GM23338 (cell line): ENCODE results near the gene SLC25A6. TPM values are rescaled to one million over a fixed set of nuclear protein-coding genes. Genes with fewer than 3 reads are reported as not detected.

Experiments
- ATAC-seq: fragments of 200-7000 bp; cut with Tn5 transposase; 3 replicates; pipeline ENCODE4 v1.9.1; 2020
- DNase-seq: peaks from one replicate; pipeline ENCODE4 v3.0.0-alpha.2; 2015; ENCODE audit warnings: low spot score
- H2AFZ ChIP-seq: fragments of 200-600 bp; sonication (generic); 2 replicates; pipeline ENCODE4 v1.8.0; 2016; ENCODE audit warnings: antibody characterized with exemption, mild to moderate bottlenecking, moderate library complexity
- H3F3A ChIP-seq: fragments of 200-600 bp; sonication (generic); replicated peaks from 2 replicates; pipeline ENCODE4 v1.8.0; 2017; ENCODE audit warnings: antibody characterized with exemption, mixed run types, low read depth
- H3K27ac ChIP-seq: fragments of 200-600 bp; sonication (generic); 2 replicates; pipeline ENCODE4 v1.6.1; 2016; ENCODE audit warnings: low read depth
- H3K27me3 ChIP-seq: fragments of 200-600 bp; sonication (generic); 2 replicates; pipeline ENCODE4 v1.8.0; 2016; ENCODE audit warnings: mild to moderate bottlenecking, mixed run types, moderate library complexity; ENCODE audit not compliant: insufficient read depth
- H3K36me3 ChIP-seq: fragments of 200-600 bp; sonication (generic); 2 replicates; pipeline ENCODE4 v1.8.0; 2016; ENCODE audit warnings: mild to moderate bottlenecking; ENCODE audit not compliant: insufficient read depth
- H3K4me1 ChIP-seq: fragments of 200-600 bp; sonication (generic); 2 replicates; pipeline ENCODE4 v1.8.0; 2016; ENCODE audit warnings: mild to moderate bottlenecking, moderate library complexity; ENCODE audit not compliant: insufficient read depth
- H3K4me2 ChIP-seq: fragments of 200-600 bp; sonication (generic); 2 replicates; pipeline ENCODE4 v1.7.1; 2017; ENCODE audit warnings: mixed run types
- H3K4me3 ChIP-seq: fragments of 200-600 bp; sonication (generic); 2 replicates; pipeline ENCODE4 v1.6.1; 2016; ENCODE audit warnings: mixed run types
- H3K79me2 ChIP-seq: fragments of 200-600 bp; sonication (generic); replicated peaks from 2 replicates; pipeline ENCODE4 v1.8.0; 2017; ENCODE audit warnings: mild to moderate bottlenecking; ENCODE audit not compliant: insufficient read depth
- H3K9me2 ChIP-seq: fragments of 200-600 bp; sonication (generic); 2 replicates; pipeline ENCODE4 v1.8.0; 2017; ENCODE audit not compliant: insufficient read depth
- H4K20me1 ChIP-seq: fragments of 200-600 bp; sonication (generic); replicated peaks from 2 replicates; pipeline ENCODE4 v1.8.0; 2017; ENCODE audit warnings: mild to moderate bottlenecking; ENCODE audit not compliant: insufficient read depth
- H3K27ac Mint-ChIP-seq: 2 replicates; pipeline ENCODE4 v1.8.0; 2020; ENCODE audit warnings: inconsistent platforms, mild to moderate bottlenecking, moderate library complexity, mixed read lengths
- H3K27me3 Mint-ChIP-seq: 3 replicates; pipeline ENCODE4 v1.8.0; 2022; ENCODE audit warnings: low read depth, mild to moderate bottlenecking, moderate library complexity, mixed read lengths, inconsistent platforms; ENCODE audit not compliant: insufficient read depth, poor library complexity
- H3K36me3 Mint-ChIP-seq: 3 replicates; pipeline ENCODE4 v1.8.0; 2021; ENCODE audit warnings: low read depth, mild to moderate bottlenecking, inconsistent platforms, moderate library complexity, mixed read lengths
- H3K4me1 Mint-ChIP-seq: 3 replicates; pipeline ENCODE4 v1.8.0; 2020; ENCODE audit warnings: mild to moderate bottlenecking, inconsistent platforms, mixed read lengths
- H3K4me3 Mint-ChIP-seq: 3 replicates; pipeline ENCODE4 v1.8.0; 2021; ENCODE audit warnings: moderate library complexity, mild to moderate bottlenecking, inconsistent platforms, mixed read lengths
- H3K9me3 Mint-ChIP-seq: 3 replicates; pipeline ENCODE4 v1.8.0; 2020; ENCODE audit warnings: moderate library complexity, mild to moderate bottlenecking, inconsistent platforms, mixed read lengths
- CTCF ChIP-seq, 2 experiments: fragments of 200-600 bp in 1 of 2; sonication (generic) in 1 of 2; conservative IDR thresholded peaks; 2 replicates each; pipeline versions ENCODE4 v1.5.1 to v1.6.1; 2016 to 2017; ENCODE audit warnings: antibody characterized with exemption in 2 of 2, low read depth in 2 of 2, mild to moderate bottlenecking in 2 of 2, moderate library complexity in 1 of 2
- ETS1 ChIP-seq: IDR thresholded peaks from 2 replicates; pipeline ENCODE4 v1.6.1; 2016; ENCODE audit warnings: antibody characterized with exemption
- EZH2 ChIP-seq: fragments of 200-600 bp; sonication (generic); IDR thresholded peaks from one replicate; pipeline ENCODE4 v1.8.0; 2017; ENCODE audit warnings: antibody characterized with exemption, mild to moderate bottlenecking, low read depth; ENCODE audit not compliant: unreplicated experiment
- EZH2phosphoT487 ChIP-seq: fragments of 200-600 bp; sonication (generic); IDR thresholded peaks from one replicate; pipeline ENCODE4 v1.8.1; 2018; ENCODE audit warnings: antibody characterized with exemption; ENCODE audit not compliant: unreplicated experiment
- JUNB ChIP-seq: IDR thresholded peaks from one replicate; pipeline ENCODE4 v1.6.1; 2016; ENCODE audit warnings: antibody characterized with exemption; ENCODE audit not compliant: unreplicated experiment
- NANOG ChIP-seq: IDR thresholded peaks from 2 replicates; pipeline ENCODE4 v1.6.1; 2016; ENCODE audit warnings: antibody characterized with exemption, borderline replicate concordance
- STAT1 ChIP-seq: IDR thresholded peaks from one replicate; pipeline ENCODE4 v1.6.1; 2016; ENCODE audit warnings: antibody characterized with exemption; ENCODE audit not compliant: unreplicated experiment
- ZNF114 ChIP-seq: fragments of 250-450 bp; sonication (Bioruptor Pico); IDR thresholded peaks from 2 replicates; pipeline ENCODE4 v1.5.0; 2020; ENCODE audit warnings: mild to moderate bottlenecking, moderate library complexity
- ZNF331 ChIP-seq: fragments of 250-450 bp; sonication (Bioruptor Pico); IDR thresholded peaks from 2 replicates; pipeline ENCODE4 v1.5.0; 2020; ENCODE audit warnings: low read depth, mild to moderate bottlenecking, moderate library complexity
- ZNF462 ChIP-seq: fragments of 250-450 bp; sonication (Bioruptor Pico); IDR thresholded peaks from 2 replicates; pipeline ENCODE4 v1.5.0; 2020; ENCODE audit warnings: mild to moderate bottlenecking, moderate library complexity
- polyA plus RNA-seq: library from polyadenylated mRNA; unstranded; fragments of >200 nt; fragmentation: Nextera tagmentation; extraction: Ambion mirVana; gene quantifications from 2 replicates; pipeline ENCODE4 v1.2.1, GENCODE V29; 2016
- total RNA-seq: library from RNA; depleted of rRNA; stranded (reverse); fragments of >200 nt; shearing (Covaris generic); gene quantifications from 2 replicates; pipeline ENCODE4 v1.2.3, GENCODE V29; 2014

SLC25A6 gene
- total and polyA plus RNA-seq, 2 experiments from 2014 or later: 358 to 486 TPM

- TF ChIP-seq CTCF (conservative IDR thresholded peaks at IDR 0.05; ENCODE audit: low read depth in 2 of 2) (no peak), EZH2phosphoT487 (no peak)
Observed at GRCh38 chrX:1390621-1391369, 1.1 kb downstream of the SLC25A6 start (continued).

GRCh38 chrX:1389993-1390285 is 2.0 kb downstream of the SLC25A6 start:
- H4K20me1 ChIP-seq: peaks cover 34% of the 10 kb centered on the region; the same call in 1 of the 2 replicates
- peak overlapping the region; percentile 100 for H3K4me3 ChIP-seq
- H3K4me1 Mint-ChIP-seq: peaks cover 39% of the 10 kb centered on the region
- H3K4me3 Mint-ChIP-seq: peak overlapping the region; percentile 93
- ATAC-seq: no peak
- H3K9me3 Mint-ChIP-seq: peaks cover 11% of the 10 kb centered on the region
- DNase-seq: no peak
- no peak overlapping the region for H2AFZ ChIP-seq
- peaks cover 16% of the 10 kb centered on the region for H3K4me1 ChIP-seq
- H3F3A ChIP-seq: peaks cover 56% of the 10 kb centered on the region
- no peaks in the 10 kb centered on the region for H3K9me2 ChIP-seq
- no peaks in the 10 kb centered on the region for H3K27me3 ChIP-seq
- peak overlapping the region; percentile 88 for H3K27ac ChIP-seq
- H3K4me2 ChIP-seq: peak overlapping the region; percentile 99
- no peak overlapping the region for H3K27ac Mint-ChIP-seq
- peaks cover 41% of the 10 kb centered on the region for H3K36me3 ChIP-seq
- TF ChIP-seq JUNB (no peak), ZNF462 (CRISPR knock-in tag) (no peak), EZH2phosphoT487 (no peak), ETS1 (no peak), STAT1 (no peak), ZNF331 (CRISPR knock-in tag) (no peak), ZNF114 (CRISPR knock-in tag) (no peak), CTCF (conservative IDR thresholded peaks at IDR 0.05; ENCODE audit: low read depth in 2 of 2) (no peak), EZH2 (no peak), NANOG (no peak)
- peaks cover 71% of the 10 kb centered on the region for H3K36me3 Mint-ChIP-seq
- peaks cover 56% of the 10 kb centered on the region for H3K27me3 Mint-ChIP-seq
- H3K79me2 ChIP-seq: peaks cover 64% of the 10 kb centered on the region
